Heart right ventricle (tissue), 16 donors: ENCODE measurements around the gene MBOAT2. TPM values are rescaled to one million over a fixed set of nuclear protein-coding genes. Genes with fewer than 3 reads are reported as not detected.
"Not testable (repeated sequence)": the region's sequence is repeated elsewhere in the genome, so short reads cannot be mapped to it uniquely, and the experiment has no call there.

ENCODE experiments used
- ATAC-seq, 8 donors: fragments of 200-7000 bp; cut with Tn5 transposase; one replicate each; pipeline ENCODE4 v1.9.1; 2020; ENCODE audit warnings: mild to moderate bottlenecking in 8 of 8, moderate library complexity in 8 of 8, moderate number of reproducible peaks in 1 of 8
- DNase-seq, 2 donors: peaks; one replicate each; pipeline ENCODE4 v3.0.0-alpha.2; 2020
- H3K27ac ChIP-seq, 10 donors: fragments of 200-600 bp; sonication (generic) in 2 of 10; one replicate each; pipeline versions ENCODE4 v1.5.0 to v1.8.0; 2020 to 2022; ENCODE audit warnings: mild to moderate bottlenecking in 3 of 10
- H3K27me3 ChIP-seq, 7 donors: fragments of 200-600 bp; one replicate each; pipeline ENCODE4 v1.8.0; 2021 to 2022; ENCODE audit warnings: mild to moderate bottlenecking in 2 of 7
- H3K36me3 ChIP-seq, 9 donors: fragments of 200-600 bp; sonication (generic) in 1 of 9; one replicate each; pipeline versions ENCODE4 v1.5.0 to v1.8.0; 2020 to 2022; ENCODE audit warnings: mild to moderate bottlenecking in 2 of 9
- H3K4me1 ChIP-seq, 9 donors: fragments of 200-600 bp; sonication (generic) in 1 of 9; one replicate each; pipeline versions ENCODE4 v1.5.0 to v1.8.0; 2020 to 2022; ENCODE audit warnings: mild to moderate bottlenecking in 4 of 9
- H3K4me3 ChIP-seq, 10 donors: fragments of 200-600 bp; sonication (generic) in 2 of 10; one replicate each; pipeline versions ENCODE4 v1.5.0 to v1.8.0; 2020 to 2022; ENCODE audit warnings: mild to moderate bottlenecking in 7 of 10, moderate library complexity in 2 of 10
- H3K9me3 ChIP-seq, 11 donors: fragments of 200-600 bp in 10 of 11; sonication (generic) in 2 of 11; one replicate each; pipeline versions ENCODE4 v1.5.0 to v1.8.0; 2013 to 2022; ENCODE audit warnings: mild to moderate bottlenecking in 2 of 11, control low read depth in 1 of 11, moderate library complexity in 1 of 11
- CTCF ChIP-seq, 9 donors: fragments of 200-600 bp; sonication (generic) in 2 of 9; IDR thresholded peaks; one replicate each; pipeline versions ENCODE4 v1.5.0 to v1.8.0; 2021 to 2022; ENCODE audit warnings: antibody characterized with exemption in 9 of 9, mild to moderate bottlenecking in 5 of 9, moderate library complexity in 1 of 9
- WGBS, 2 donors: extraction: QIAGEN DNeasy Blood & Tissue Kit; methylation state at CpG; one replicate each; pipeline ENCODE4 v1.1.7; 2013; ENCODE audit warnings: inconsistent platforms in 1 of 2; 5-methylcytosine and 5-hydroxymethylcytosine counted together
- intact Hi-C, 10 donors: fragments of 100-400 bp; cut with DNase I; formaldehyde crosslinking; loops; one replicate each; pipeline versions ENCODE4 v1.11.1 to v1.14.2; 2022
- long read RNA-seq, 3 donors: library from polyadenylated mRNA; unstranded; transcript quantifications; one replicate each; pipeline ENCODE4 v2.0.0, GENCODE V29; 2020 to 2021
- polyA plus RNA-seq, 2 donors: library from polyadenylated mRNA; stranded (reverse); fragments of 200-250 nt; gene quantifications; one replicate each; pipeline ENCODE4 v1.2.3, GENCODE V29; 2013
- total RNA-seq, 10 donors: library from RNA; stranded (reverse); fragmentation: NEBNext Ultra II Directional in 3 of 10; extraction: Animal tissue kit (Norgen Biotek cat#: 25700) in 3 of 10; gene quantifications; one replicate each; pipeline versions ENCODE4 v1.2.1 to v1.2.4, GENCODE V29; 2021 to 2023
- donor health status: Arrhythmogenic right ventricular cardiomyopathy.
- donor health status: ischemic (EF 13 %, LVEDD 7.1; RV severe dilation, severe dysfunction).
- donor health status: healthy with polysubstance abuse.
- donor health status: DM: no; HTN: yes; CAD: no.
- donor health status: DM: no; HTN: no; CAD: no.
- donor health status: ischemic (EF 25% LVEDD 6.9; RV normal size, moderate dysfunction).
- donor health status: ischemic (EF 25% LVEDD 5.7; RV mildly dilated, moderate dysfunction).
- donor health status: healthy.
- donor health status: DM: yes; HTN: yes; CAD: no.
- donor health status: Ischemic cardiomyopathy.
- donor health status: ischemic (EF 35%, LVEDD 5.7; RV mildly dilated, moderate dysfunction).
- donor health status: nonischemic (EF 11% LVEDD 7.7; RV severe dilation, severe dysfunction).
- donor health status: DM: yes; HTN: yes; CAD: no.
- donor health status: PGD.
- donor health status: ischemic (EF 29% LVEDD 5.4; RV normal size, mild dysfunction).
- donor health status: nonischemic (EF 23%, LVEDD 6.1; RV moderate dilation, normal function).

MBOAT2 gene
- total RNA-seq (10 to 100 TPM; 11.5 to 35.3 (median 22.2) TPM), polyA plus RNA-seq (10 to 100 TPM in 1 of 2 donors, 1 to 10 TPM in 1; 6.3 to 14.2 TPM)
- long read RNA-seq, donor 1, full-length matches to known transcripts: 25 of 47 reads
- long read RNA-seq, donor 1, partial matches to known transcripts: 1 of 47 reads
- long read RNA-seq, donor 1, other reads (novel, unspliced or antisense): 21 of 47 reads
- long read RNA-seq, donor 2, full-length matches to known transcripts: 14 of 28 reads
- long read RNA-seq, donor 2, partial matches to known transcripts: 1 of 28 reads
- long read RNA-seq, donor 2, other reads (novel, unspliced or antisense): 13 of 28 reads
- long read RNA-seq, donor 3, full-length matches to known transcripts: 15 of 28 reads
- long read RNA-seq, donor 3, partial matches to known transcripts: 0 of 28 reads
- long read RNA-seq, donor 3, other reads (novel, unspliced or antisense): 13 of 28 reads

- no peaks in the 10 kb centered on the region for H3K9me3 ChIP-seq
- H3K4me3 ChIP-seq: peak within 1 kb of the TSS; percentile 58 to 83 (median 76)
- ATAC-seq (peak; percentile 94 to 98 (median 97)), DNase-seq (peak; percentile 86 to 90)
- H3K27me3 ChIP-seq: no peaks in the 10 kb centered on the region
- intact Hi-C loops: loop anchor here in 1 of 10 donors (10.0 kb wide), 1 partner anchor 91 kb away; no protein-coding TSS in a partner anchor
- TF ChIP-seq CTCF (IDR thresholded peaks at IDR 0.05): no peak
- H3K27ac ChIP-seq: peak within 1 kb of the TSS; percentile 32 to 91 (median 84)
- peaks cover 0 to 32% (median 11%) of the 10 kb centered on the region in 9 donors for H3K4me1 ChIP-seq
- H3K36me3 ChIP-seq: no peaks in the 10 kb centered on the region
- WGBS, 2 donors: 1% methylated on average over 85 to 104 of the region's 104 CpGs
These were observed at the start of gene MBOAT2 for GRCh38 chr2:9003616-9004337. Gene MBOAT2 (minus strand): TSS chr2:9003684. CDS start chr2:9003614, 70 bp downstream.

GRCh38 chr2:9052821-9053533, 49.5 kb upstream of the MBOAT2 start:
- Histone ChIP-seq H3K4me1 (peaks cover 0 to 7% (median 0%) of the 10 kb centered on the region in 9 donors), H3K27ac (no peak overlapping the region), H3K36me3 (no peaks in the 10 kb centered on the region), H3K4me3 (no peak overlapping the region), H3K27me3 (no peaks in the 10 kb centered on the region), H3K9me3 (peaks cover 0 to 2% (median 0%) of the 10 kb centered on the region in 11 donors)
- no peak for ATAC-seq
- intact Hi-C loops: no loop called here
- 91 to 92% methylated on average over 6 of the region's 6 CpGs for WGBS, 2 donors
- DNase-seq: no peak
- TF ChIP-seq CTCF (IDR thresholded peaks at IDR 0.05): no peak

GRCh38 chr2:9051451-9051850, 48.0 kb upstream of the MBOAT2 start:
- H3K27ac ChIP-seq, intact Hi-C loops, H3K4me3 ChIP-seq, H3K9me3 ChIP-seq, H3K4me1 ChIP-seq, DNase-seq, H3K27me3 ChIP-seq, ATAC-seq, H3K36me3 ChIP-seq: not testable (repeated sequence)
- WGBS, 2 donors: 95 to 97% methylated on average over 5 of the region's 5 CpGs

GRCh38 chr2:9050122-9050809, 46.8 kb upstream of the MBOAT2 start:
- DNase-seq (no peak), ATAC-seq (no peak)
- H3K4me1 ChIP-seq: peaks cover 0 to 7% (median 0%) of the 10 kb centered on the region in 9 donors
- H3K9me3 ChIP-seq: peaks cover 0 to 4% (median 0%) of the 10 kb centered on the region in 11 donors
- H3K27me3 ChIP-seq: no peaks in the 10 kb centered on the region
- intact Hi-C loops: no loop called here
- no peak for TF ChIP-seq CTCF (IDR thresholded peaks at IDR 0.05)
- no peak overlapping the region for H3K4me3 ChIP-seq
- WGBS, 2 donors: 55 to 56% methylated on average over 10 of the region's 10 CpGs
- H3K36me3 ChIP-seq: no peaks in the 10 kb centered on the region
- H3K27ac ChIP-seq: no peak overlapping the region
